Epithelial cell of proximal tubule (primary cell): ENCODE results near the gene ARL4D. TPM values are rescaled to one million over a fixed set of nuclear protein-coding genes. Genes with fewer than 3 reads are reported as not detected.

Source experiments
- DNase-seq: peaks from one replicate; pipeline ENCODE4 v3.0.0-alpha.2; 2011; ENCODE audit warnings: low read depth
- H3K4me3 ChIP-seq: 2 replicates; pipeline ENCODE4 v1.5.1; 2011; ENCODE audit warnings: low read depth, mild to moderate bottlenecking, low read length
- CTCF ChIP-seq: conservative IDR thresholded peaks from 2 replicates; pipeline ENCODE4 v1.5.1; 2012; ENCODE audit warnings: low read depth, mild to moderate bottlenecking, low read length
- total RNA-seq: library from RNA; depleted of rRNA; stranded (reverse); fragments of >200 nt; gene quantifications from 2 replicates; pipeline ENCODE4 v1.2.3, GENCODE V29; 2015

ARL4D gene
- total RNA-seq, 1 donor from 2014 or later = 5.8 TPM

- H3K4me3 ChIP-seq = no peak overlapping the region
- TF ChIP-seq CTCF = no peak
- no peak for DNase-seq
These were observed 3.6 kb upstream of the ARL4D start for GRCh38 chr17:43395165-43395564.

- DNase-seq = no peak
- TF ChIP-seq CTCF = no peak
- H3K4me3 ChIP-seq = no peak overlapping the region
These were observed 2.2 kb upstream of the ARL4D start for GRCh38 chr17:43396491-43397060.

- no peak for TF ChIP-seq CTCF
- DNase-seq = no peak
- peak overlapping the region; percentile 97 for H3K4me3 ChIP-seq
These were observed 1.1 kb downstream of the ARL4D start for GRCh38 chr17:43399839-43400328.

DNA sequence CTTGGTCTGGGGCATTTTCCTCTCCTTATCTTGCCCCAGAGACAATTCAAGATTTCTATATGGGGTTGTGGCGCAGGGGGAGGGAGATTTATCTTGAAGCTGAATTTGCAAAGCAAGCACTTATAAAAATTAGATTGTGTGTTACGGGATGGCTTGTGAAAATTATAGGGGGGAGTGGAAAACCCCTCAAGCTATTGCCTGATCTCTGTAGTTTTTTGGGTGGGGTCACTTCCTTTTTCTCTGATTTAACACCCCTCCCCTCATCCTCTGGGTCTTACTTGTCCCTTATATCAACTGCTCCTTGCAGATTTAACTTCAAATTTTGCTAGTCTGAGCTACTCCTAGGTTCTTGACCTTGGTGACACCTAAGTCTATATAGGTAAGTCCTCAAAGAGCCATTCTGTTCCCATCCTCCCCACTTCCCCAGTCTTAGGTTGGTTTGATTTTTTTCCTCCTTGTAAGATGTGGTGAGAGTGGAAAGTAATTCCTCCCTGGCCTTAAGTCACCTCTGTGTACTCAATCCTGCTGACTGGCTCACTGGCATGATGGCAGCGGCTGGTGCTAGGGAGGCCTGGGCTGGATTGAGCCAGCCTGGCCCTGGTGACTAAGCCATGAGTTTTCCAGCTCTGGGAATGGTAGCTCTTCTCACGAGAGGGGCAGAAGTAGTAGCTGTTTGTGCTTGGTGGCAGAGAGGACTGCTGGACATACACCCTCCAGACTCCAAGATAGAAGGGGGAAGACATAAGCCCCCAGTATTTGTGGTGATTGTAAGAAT is 2.3 kb downstream of the ARL4D start:
- peak overlapping the region; percentile 97 for H3K4me3 ChIP-seq
- DNase-seq = peak; percentile 71
- TF ChIP-seq CTCF = no peak

GRCh38 chr17:43402078-43402477 is 3.3 kb downstream of the ARL4D start:
- DNase-seq = no peak
- peak overlapping the region; percentile 97 for H3K4me3 ChIP-seq
- TF ChIP-seq CTCF = no peak

- no peak overlapping the region for H3K4me3 ChIP-seq
- TF ChIP-seq CTCF = no peak
- no peak for DNase-seq
These were observed 3.8 kb downstream of the ARL4D start for GRCh38 chr17:43402567-43402966.

DNA sequence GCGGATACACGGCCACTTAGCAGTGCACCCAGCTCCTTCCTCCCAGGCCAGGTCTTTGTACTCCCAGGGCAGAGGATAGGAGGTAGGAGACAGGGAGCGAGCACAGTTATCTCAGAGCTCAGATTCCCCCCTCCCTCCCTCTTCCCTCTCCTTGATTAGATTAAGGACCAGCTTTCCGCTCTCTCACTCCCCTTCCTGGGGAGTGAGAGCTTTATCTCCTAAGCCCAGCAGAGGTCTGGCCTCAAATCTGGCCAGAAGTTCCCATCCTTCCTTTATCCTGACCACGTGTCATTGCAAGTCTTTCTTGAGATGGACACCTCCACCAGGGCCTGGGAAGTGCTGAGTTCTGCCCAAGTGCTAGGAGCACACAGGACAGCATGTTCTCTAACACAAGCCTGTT is 5.1 kb downstream of the ARL4D start:
- TF ChIP-seq CTCF = no peak
- no peak overlapping the region for H3K4me3 ChIP-seq
- DNase-seq = no peak
